WERI-Rb-1 (cell line): ENCODE results near the gene ZNF668.

Experiments used
- DNase-seq: peaks from one replicate; pipeline ENCODE4 v3.0.0-alpha.2; 2020
- H3K27ac ChIP-seq: fragments of 250-450 bp; sonication (Bioruptor Pico); 2 replicates; pipeline ENCODE4 v1.5.1; 2020; ENCODE audit warnings: mild to moderate bottlenecking, moderate library complexity
- H3K27me3 ChIP-seq: fragments of 250-450 bp; sonication (Bioruptor Pico); 2 replicates; pipeline ENCODE4 v1.5.1; 2021; ENCODE audit warnings: mild to moderate bottlenecking, low read depth, moderate library complexity; ENCODE audit not compliant: insufficient read depth, severe bottlenecking
- H3K36me3 ChIP-seq: fragments of 250-450 bp; sonication (Bioruptor Pico); 2 replicates; pipeline ENCODE4 v1.5.1; 2020; ENCODE audit warnings: mild to moderate bottlenecking, moderate library complexity
- H3K4me3 ChIP-seq: 2 replicates; pipeline ENCODE4 v1.5.1; 2011; ENCODE audit warnings: low read depth, mild to moderate bottlenecking, control low read depth, low read length
- H3K9me3 ChIP-seq: fragments of 250-450 bp; sonication (Bioruptor Pico); 2 replicates; pipeline ENCODE4 v1.5.1; 2021; ENCODE audit warnings: mild to moderate bottlenecking, moderate library complexity; ENCODE audit not compliant: severe bottlenecking
- CTCF ChIP-seq: IDR thresholded peaks from 2 replicates; pipeline ENCODE4 v1.5.1; 2011; ENCODE audit warnings: low read depth, mild to moderate bottlenecking, control low read depth, inconsistent platforms, low read length

Gene ZNF668

GRCh38 chr16:31093132-31093703, 19.2 kb upstream of the ZNF668 start:
- Histone ChIP-seq H3K36me3 (peaks cover 36% of the 10 kb centered on the region), H3K27ac (peak overlapping the region; percentile 80), H3K9me3 (no peaks in the 10 kb centered on the region), H3K27me3 (no peaks in the 10 kb centered on the region), H3K4me3 (peak overlapping the region; percentile 96)
- peak; percentile 76 for DNase-seq
- TF ChIP-seq CTCF, result no peak

DNA sequence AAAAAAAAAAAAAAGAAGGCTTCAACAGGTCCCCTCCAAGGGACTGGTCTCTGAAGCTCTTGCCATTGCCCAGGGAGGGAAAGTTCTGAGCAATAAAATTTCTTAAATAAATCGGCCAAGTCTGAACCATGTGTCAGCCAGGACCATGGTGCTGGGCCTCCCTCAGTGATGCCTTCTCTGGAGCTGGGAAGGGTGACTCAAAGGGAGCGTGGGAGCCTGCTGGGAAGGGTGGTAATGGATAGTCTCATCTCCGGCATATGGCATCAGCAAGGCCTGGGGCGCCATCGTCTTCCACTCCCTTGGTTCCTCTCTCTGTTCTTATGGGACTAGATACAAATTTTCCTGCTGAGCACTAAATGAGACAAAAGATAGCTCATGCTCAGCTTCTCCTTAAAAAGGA, 18.3 kb upstream of the ZNF668 start:
- no peak overlapping the region for H3K4me3 ChIP-seq
- H3K27me3 ChIP-seq, result no peaks in the 10 kb centered on the region
- no peaks in the 10 kb centered on the region for H3K9me3 ChIP-seq
- peaks cover 38% of the 10 kb centered on the region for H3K36me3 ChIP-seq
- no peak overlapping the region for H3K27ac ChIP-seq
- no peak for DNase-seq
- TF ChIP-seq CTCF, result no peak

DNA sequence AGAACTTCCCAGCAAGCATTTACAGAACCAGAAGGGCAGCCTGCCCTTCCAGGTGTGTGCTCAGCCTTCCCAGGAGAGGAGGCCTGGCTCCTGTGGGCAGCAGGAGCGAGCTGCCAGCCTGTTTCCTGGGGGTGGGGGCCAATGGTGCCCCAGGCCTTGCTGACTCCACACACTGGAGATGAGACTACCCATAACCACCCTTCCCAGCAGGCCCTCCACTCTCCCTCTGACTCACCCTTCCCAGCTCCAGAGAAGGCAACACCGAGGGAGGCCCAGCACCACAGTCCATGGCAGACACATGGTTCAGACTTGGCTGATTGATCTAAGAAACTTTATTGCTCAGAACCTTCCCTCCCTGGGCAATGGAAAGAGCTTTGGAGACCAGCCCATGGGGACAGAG, 16.5 kb upstream of the ZNF668 start:
- Histone ChIP-seq H3K27ac (no peak overlapping the region), H3K36me3 (peaks cover 42% of the 10 kb centered on the region), H3K4me3 (no peak overlapping the region), H3K9me3 (no peaks in the 10 kb centered on the region), H3K27me3 (no peaks in the 10 kb centered on the region)
- TF ChIP-seq CTCF, result no peak
- no peak for DNase-seq

- H3K9me3 ChIP-seq, result no peaks in the 10 kb centered on the region
- DNase-seq, result no peak
- H3K4me3 ChIP-seq, result no peak overlapping the region
- peaks cover 48% of the 10 kb centered on the region for H3K36me3 ChIP-seq
- TF ChIP-seq CTCF, result no peak
- H3K27ac ChIP-seq, result peak overlapping the region; percentile 77
- no peaks in the 10 kb centered on the region for H3K27me3 ChIP-seq
Observed at GRCh38 chr16:31089199-31089598, 15.2 kb upstream of the ZNF668 start.

- H3K27ac ChIP-seq, result peak within 1 kb of the TSS; percentile 77
- no peaks in the 10 kb centered on the region for H3K27me3 ChIP-seq
- no peaks in the 10 kb centered on the region for H3K9me3 ChIP-seq
- no peak within 1 kb of the TSS for H3K4me3 ChIP-seq
- no peak for DNase-seq
- no peak for TF ChIP-seq CTCF
- peaks cover 53% of the 10 kb centered on the region for H3K36me3 ChIP-seq
Observed at GRCh38 chr16:31088459-31089183, 14.6 kb upstream of the ZNF668 start, which contains the start of gene PRSS53. PRSS53 (minus strand) TSS chr16:31088943; CDS start chr16:31088809, 134 bp downstream.
